ENCODE measurements around the gene PLCH1. TPM values are rescaled to one million over a fixed set of nuclear protein-coding genes. Genes with fewer than 3 reads are reported as not detected.

PLCH1 gene
- total and polyA plus RNA-seq, 2 donors (not counting 1 experiment from before 2014, with no cell fraction given), result under 0.01 to 0.03 TPM

DNA sequence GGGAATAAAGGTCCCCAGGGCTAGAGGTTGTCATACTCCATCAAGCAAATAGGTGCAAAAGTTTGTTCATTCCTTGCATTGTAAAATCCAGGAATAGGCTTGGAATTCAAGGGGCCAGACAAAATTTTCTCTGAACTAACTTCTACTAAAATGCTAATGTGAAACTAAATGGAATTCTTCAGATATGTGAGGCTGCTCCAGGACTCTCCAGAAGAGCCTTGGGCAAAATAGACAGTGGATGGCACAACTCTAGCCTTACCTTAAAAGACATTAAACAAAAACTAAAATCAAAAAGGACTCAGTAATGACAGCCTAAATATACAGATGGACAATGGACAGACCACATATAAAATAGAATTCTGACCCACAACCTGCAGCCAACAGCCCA, 320.6 kb downstream of the PLCH1 start:
- H3K9me3 ChIP-seq (ENCODE audit: control insufficient read depth, insufficient read depth, low read depth, low read length), result no peaks in the 10 kb centered on the region
- DNase-seq (ENCODE audit: low read depth in 2 of 2), result no peak
- H3K4me2 ChIP-seq (ENCODE audit: extremely low read depth, insufficient read depth, low read length), result no peak overlapping the region
- H3K4me1 ChIP-seq (ENCODE audit: control insufficient read depth, extremely low read depth, insufficient read depth, low read length), result no peaks in the 10 kb centered on the region
- no peaks in the 10 kb centered on the region for H3K79me2 ChIP-seq (ENCODE audit: control insufficient read depth, insufficient read depth, low read length)
- no peak overlapping the region for H3K9ac ChIP-seq (ENCODE audit: insufficient read depth, low read length)
- H4K20me1 ChIP-seq (ENCODE audit: control insufficient read depth, extremely low read depth, insufficient read depth, low read length), result no peaks in the 10 kb centered on the region
- TF ChIP-seq EZH2 (IDR thresholded peaks at IDR 0.05; ENCODE audit: low read length, missing control alignments), result no peak
- TF ChIP-seq, protein P1, sequence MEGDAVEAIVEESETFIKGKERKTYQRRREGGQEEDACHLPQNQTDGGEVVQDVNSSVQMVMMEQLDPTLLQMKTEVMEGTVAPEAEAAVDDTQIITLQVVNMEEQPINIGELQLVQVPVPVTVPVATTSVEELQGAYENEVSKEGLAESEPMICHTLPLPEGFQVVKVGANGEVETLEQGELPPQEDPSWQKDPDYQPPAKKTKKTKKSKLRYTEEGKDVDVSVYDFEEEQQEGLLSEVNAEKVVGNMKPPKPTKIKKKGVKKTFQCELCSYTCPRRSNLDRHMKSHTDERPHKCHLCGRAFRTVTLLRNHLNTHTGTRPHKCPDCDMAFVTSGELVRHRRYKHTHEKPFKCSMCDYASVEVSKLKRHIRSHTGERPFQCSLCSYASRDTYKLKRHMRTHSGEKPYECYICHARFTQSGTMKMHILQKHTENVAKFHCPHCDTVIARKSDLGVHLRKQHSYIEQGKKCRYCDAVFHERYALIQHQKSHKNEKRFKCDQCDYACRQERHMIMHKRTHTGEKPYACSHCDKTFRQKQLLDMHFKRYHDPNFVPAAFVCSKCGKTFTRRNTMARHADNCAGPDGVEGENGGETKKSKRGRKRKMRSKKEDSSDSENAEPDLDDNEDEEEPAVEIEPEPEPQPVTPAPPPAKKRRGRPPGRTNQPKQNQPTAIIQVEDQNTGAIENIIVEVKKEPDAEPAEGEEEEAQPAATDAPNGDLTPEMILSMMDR (conservative IDR thresholded peaks at IDR 0.05 in 1 of 2, IDR thresholded peaks at IDR 0.05 in 1 of 2; ENCODE audit: low read depth in 1 of 2, low read length in 2 of 2), result no peak
- no peaks in the 10 kb centered on the region for H3K27me3 ChIP-seq (ENCODE audit: control insufficient read depth, insufficient read depth, low read length)
- H2AFZ ChIP-seq (ENCODE audit: low read length), result no peak overlapping the region
- H3K36me3 ChIP-seq (ENCODE audit: control insufficient read depth, insufficient read depth, low read length), result no peaks in the 10 kb centered on the region
- no peak overlapping the region for H3K27ac ChIP-seq (ENCODE audit: insufficient read depth, low read length)
- H3K4me3 ChIP-seq (replicated peaks in 1 of 4; ENCODE audit: control extremely low read depth in 1 of 4, insufficient read depth in 1 of 4, low read depth in 3 of 4, low read length in 4 of 4), result no peak overlapping the region

DNA sequence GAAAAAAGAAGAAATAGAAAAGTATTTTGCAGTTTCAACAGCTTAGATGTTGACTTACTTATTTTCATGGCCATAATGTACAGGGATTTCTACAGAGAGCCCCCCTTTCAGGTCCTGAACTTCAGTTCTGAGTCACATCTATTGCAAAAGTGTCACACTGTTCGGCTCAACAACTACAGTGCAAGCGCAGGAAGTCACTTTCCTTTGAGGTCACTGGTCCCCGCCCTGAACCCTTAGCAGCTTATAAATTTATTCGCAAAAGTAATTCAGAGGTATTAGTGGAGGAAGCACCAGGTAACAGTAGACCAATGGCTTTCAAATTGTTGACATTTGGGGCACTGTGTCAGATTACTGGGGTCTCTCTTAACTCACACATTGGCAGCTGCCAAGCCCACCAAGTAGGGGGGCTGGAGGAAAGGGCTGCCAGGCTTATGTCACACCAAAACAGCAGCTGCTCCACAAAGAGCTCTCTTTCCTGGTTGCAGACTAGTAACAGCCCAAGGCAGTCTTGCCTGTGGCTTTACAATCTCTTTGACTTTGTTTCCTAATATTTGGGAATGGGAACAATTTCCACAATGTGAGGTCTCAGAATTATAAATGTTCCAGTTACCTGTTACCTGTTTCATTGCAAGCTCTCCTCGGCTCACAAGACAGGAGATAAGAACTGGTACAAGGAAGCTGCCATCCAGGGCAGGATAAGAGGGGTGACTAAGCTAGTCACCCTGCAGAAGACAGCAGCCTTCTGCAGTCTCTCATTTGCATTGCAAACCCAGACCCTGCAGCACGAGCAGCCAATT, 321.1 kb downstream of the PLCH1 start:
- no peaks in the 10 kb centered on the region for H3K27me3 ChIP-seq (ENCODE audit: control insufficient read depth, insufficient read depth, low read length)

DNA sequence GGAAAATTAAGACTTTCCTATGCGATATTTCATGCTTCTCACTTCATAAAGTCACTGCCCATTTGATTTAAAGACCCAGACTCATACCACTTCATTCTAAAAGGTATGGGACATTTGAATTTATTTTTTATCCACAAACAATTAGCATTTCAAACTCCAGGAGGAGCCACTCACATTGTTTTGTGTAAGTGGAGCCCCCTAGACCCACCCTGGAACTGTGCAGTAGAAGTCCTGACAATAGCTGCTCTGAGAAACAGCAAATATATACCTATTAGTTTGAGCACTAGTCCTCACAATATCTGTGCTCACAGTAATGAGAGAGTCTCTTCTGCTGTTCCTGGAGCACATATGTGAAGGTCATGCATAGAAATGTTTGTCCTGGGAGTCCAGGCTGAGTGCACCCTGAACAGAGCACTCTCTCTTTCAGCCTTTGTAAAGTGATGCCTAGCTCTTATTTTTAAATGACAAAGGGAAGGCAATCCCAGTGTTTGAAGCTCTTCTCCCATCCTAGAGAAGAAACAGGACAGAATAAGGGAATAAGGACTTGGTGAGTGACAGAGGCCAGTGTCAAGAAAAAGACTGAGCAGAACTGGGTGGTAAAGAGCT, 323.9 kb downstream of the PLCH1 start:
- H3K9me3 ChIP-seq (ENCODE audit: control insufficient read depth, insufficient read depth, low read depth, low read length), result no peaks in the 10 kb centered on the region
- no peaks in the 10 kb centered on the region for H3K36me3 ChIP-seq (ENCODE audit: control insufficient read depth, insufficient read depth, low read length)
- DNase-seq (ENCODE audit: low read depth in 2 of 2), result no peak
- H3K79me2 ChIP-seq (ENCODE audit: control insufficient read depth, insufficient read depth, low read length), result no peaks in the 10 kb centered on the region
- H2AFZ ChIP-seq (ENCODE audit: low read length), result no peak overlapping the region
- H3K4me3 ChIP-seq (replicated peaks in 1 of 4; ENCODE audit: control extremely low read depth in 1 of 4, insufficient read depth in 1 of 4, low read depth in 3 of 4, low read length in 4 of 4), result no peak overlapping the region
- H3K4me1 ChIP-seq (ENCODE audit: control insufficient read depth, extremely low read depth, insufficient read depth, low read length), result peaks cover 2% of the 10 kb centered on the region
- no peak overlapping the region for H3K9ac ChIP-seq (ENCODE audit: insufficient read depth, low read length)
- H4K20me1 ChIP-seq (ENCODE audit: control insufficient read depth, extremely low read depth, insufficient read depth, low read length), result no peaks in the 10 kb centered on the region
- H3K4me2 ChIP-seq (ENCODE audit: extremely low read depth, insufficient read depth, low read length), result no peak overlapping the region
- H3K27me3 ChIP-seq (ENCODE audit: control insufficient read depth, insufficient read depth, low read length), result no peaks in the 10 kb centered on the region
- TF ChIP-seq, protein P1 (conservative IDR thresholded peaks at IDR 0.05 in 1 of 2, IDR thresholded peaks at IDR 0.05 in 1 of 2; ENCODE audit: low read depth in 1 of 2, low read length in 2 of 2), result no peak
- TF ChIP-seq EZH2 (IDR thresholded peaks at IDR 0.05; ENCODE audit: low read length, missing control alignments), result no peak
- H3K27ac ChIP-seq (ENCODE audit: insufficient read depth, low read length), result no peak overlapping the region

More for the DNA sequence above, 321.1 kb downstream of the PLCH1 start:
- Histone ChIP-seq H3K4me1 (ENCODE audit: control insufficient read depth, extremely low read depth, insufficient read depth, low read length) (no peaks in the 10 kb centered on the region), H3K4me3 (replicated peaks in 1 of 4; ENCODE audit: control extremely low read depth in 1 of 4, insufficient read depth in 1 of 4, low read depth in 3 of 4, low read length in 4 of 4) (no peak overlapping the region), H3K4me2 (ENCODE audit: extremely low read depth, insufficient read depth, low read length) (no peak overlapping the region), H3K9me3 (ENCODE audit: control insufficient read depth, insufficient read depth, low read depth, low read length) (no peaks in the 10 kb centered on the region), H3K79me2 (ENCODE audit: control insufficient read depth, insufficient read depth, low read length) (no peaks in the 10 kb centered on the region), H3K9ac (ENCODE audit: insufficient read depth, low read length) (no peak overlapping the region), H3K36me3 (ENCODE audit: control insufficient read depth, insufficient read depth, low read length) (no peaks in the 10 kb centered on the region), H4K20me1 (ENCODE audit: control insufficient read depth, extremely low read depth, insufficient read depth, low read length) (no peaks in the 10 kb centered on the region), H2AFZ (ENCODE audit: low read length) (no peak overlapping the region), H3K27ac (ENCODE audit: insufficient read depth, low read length) (no peak overlapping the region)
- TF ChIP-seq EZH2 (IDR thresholded peaks at IDR 0.05; ENCODE audit: low read length, missing control alignments), result no peak
- TF ChIP-seq, protein P1 (conservative IDR thresholded peaks at IDR 0.05 in 1 of 2, IDR thresholded peaks at IDR 0.05 in 1 of 2; ENCODE audit: low read depth in 1 of 2, low read length in 2 of 2), result no peak
- DNase-seq (ENCODE audit: low read depth in 2 of 2), result no peak
